Naive thymus-derived CD4-positive, alpha-beta T cell (primary cell): ENCODE measurements around the gene GAA. TPM values are rescaled to one million over a fixed set of nuclear protein-coding genes. Genes with fewer than 3 reads are reported as not detected.

Experiments used
- ATAC-seq: fragments of 150-1000 bp; cut with Tn5 transposase; 2 replicates; pipeline ENCODE4 v1.10.0; 2021; ENCODE audit warnings: mild to moderate bottlenecking, moderate library complexity
- CTCF ChIA-PET: fragments of 350-600 bp; sonication (Branson Sonifier 250); formaldehyde crosslinking; loops from one replicate; lab custom pipeline; 2021; ENCODE audit warnings: antibody characterized with exemption; lab: Charles Lee
- POLR2A ChIA-PET: fragments of 350-600 bp; sonication (Branson Sonifier 250); formaldehyde crosslinking; loops from one replicate; lab custom pipeline; 2021; ENCODE audit warnings: antibody characterized with exemption, inconsistent platforms; lab: Charles Lee
- DNase-seq, 9 donors: peaks; one replicate each; pipeline versions ENCODE4 v3.0.0 to v3.0.0-alpha.2; 2020 to 2022; ENCODE audit warnings: mixed read lengths in 1 of 9
- H3K27ac ChIP-seq: one replicate; pipeline ENCODE4 v1.7.0; 2013; ENCODE audit warnings: mild to moderate bottlenecking, low read depth, low read length, moderate library complexity
- H3K27me3 ChIP-seq, 2 donors: one replicate each; pipeline ENCODE4 v1.7.0; 2013; ENCODE audit warnings: low read length in 2 of 2, mild to moderate bottlenecking in 2 of 2, moderate library complexity in 2 of 2; ENCODE audit not compliant: control insufficient read depth in 2 of 2, insufficient read depth in 2 of 2
- H3K36me3 ChIP-seq, 3 experiments: 1 replicate in 2 of 3; 2 replicates in 1 of 3; pipeline ENCODE4 v1.7.0; 2013; ENCODE audit warnings: low read length in 3 of 3, mild to moderate bottlenecking in 3 of 3, moderate library complexity in 1 of 3; ENCODE audit not compliant: insufficient read depth in 3 of 3, control insufficient read depth in 2 of 3
- H3K4me1 ChIP-seq, 2 donors: one replicate each; pipeline ENCODE4 v1.7.0; 2013; ENCODE audit warnings: low read length in 2 of 2, mild to moderate bottlenecking in 2 of 2, moderate library complexity in 1 of 2; ENCODE audit not compliant: control insufficient read depth in 2 of 2, insufficient read depth in 2 of 2
- H3K4me3 ChIP-seq: 2 replicates; pipeline ENCODE4 v1.7.0; 2013; ENCODE audit warnings: mild to moderate bottlenecking, low read length
- H3K9me3 ChIP-seq, 3 experiments: 1 replicate in 2 of 3; 2 replicates in 1 of 3; pipeline ENCODE4 v1.7.0; 2013; ENCODE audit warnings: low read length in 3 of 3; ENCODE audit not compliant: control insufficient read depth in 2 of 3
- H3K27ac Mint-ChIP-seq, 9 donors: one replicate each; pipeline ENCODE4 v1.8.0; 2020 to 2022; ENCODE audit warnings: mixed read lengths in 9 of 9, mild to moderate bottlenecking in 8 of 9, moderate library complexity in 5 of 9, inconsistent platforms in 2 of 9
- H3K27me3 Mint-ChIP-seq, 5 donors: one replicate each; pipeline ENCODE4 v1.8.0; 2021 to 2022; ENCODE audit warnings: mixed read lengths in 5 of 5, mild to moderate bottlenecking in 1 of 5
- H3K36me3 Mint-ChIP-seq, 5 donors: one replicate each; pipeline ENCODE4 v1.8.0; 2020 to 2022; ENCODE audit warnings: mixed read lengths in 5 of 5, mild to moderate bottlenecking in 3 of 5, inconsistent platforms in 1 of 5
- H3K4me1 Mint-ChIP-seq, 7 donors: one replicate each; pipeline ENCODE4 v1.8.0; 2020 to 2022; ENCODE audit warnings: mixed read lengths in 7 of 7, mild to moderate bottlenecking in 3 of 7, inconsistent platforms in 1 of 7
- H3K4me3 Mint-ChIP-seq, 10 donors: one replicate each; pipeline ENCODE4 v1.8.0; 2020 to 2022; ENCODE audit warnings: mild to moderate bottlenecking in 10 of 10, mixed read lengths in 10 of 10, moderate library complexity in 6 of 10, inconsistent platforms in 2 of 10
- H3K9me3 Mint-ChIP-seq, 11 donors: one replicate each; pipeline ENCODE4 v1.8.0; 2020 to 2022; ENCODE audit warnings: mixed read lengths in 11 of 11, mild to moderate bottlenecking in 4 of 11, inconsistent platforms in 1 of 11, moderate library complexity in 1 of 11
- intact Hi-C, 2 donors: fragments of 100-400 bp; cut with micrococcal nuclease; formaldehyde crosslinking; loops; one replicate each; pipeline ENCODE4 v1.15.1; 2023
- polyA plus RNA-seq, 2 donors: library from polyadenylated mRNA; unstranded; fragments of 300-500 nt; fragmentation: Illumina TruSeq; gene quantifications; one replicate each; pipeline ENCODE4 v1.2.3, GENCODE V29; 2021
- total RNA-seq, 6 experiments: library from RNA in 5 of 6; stranded (reverse) in 5 of 6; gene quantifications; 1 replicate in 5 of 6; 2 replicates in 1 of 6; pipeline ENCODE4 v1.2.3 and lab custom pipeline; 2021 to 2026

The GAA gene
- total and polyA plus RNA-seq, 7 experiments from 2014 or later: 12.0 to 67.8 (median 36.4) TPM

GRCh38 chr17:80129006-80129565 lies 27.7 kb downstream of the GAA start:
- H3K4me1 Mint-ChIP-seq: no peaks in the 10 kb centered on the region
- POLR2A ChIA-PET: interaction anchor here (1.7 kb wide), 1 partner anchor 12 kb away, joined by 5 read pairs; no protein-coding TSS in a partner anchor
- CTCF ChIA-PET: no interaction called here
- intact Hi-C loops: no loop called here
- Histone ChIP-seq H3K27ac (no peak overlapping the region), H3K4me1 (no peaks in the 10 kb centered on the region), H3K27me3 (no peaks in the 10 kb centered on the region), H3K36me3 (peaks cover 0 to 14% (median 6%) of the 10 kb centered on the region in 3 experiments), H3K9me3 (no peaks in the 10 kb centered on the region), H3K4me3 (no peak overlapping the region)
- peaks cover 5 to 35% (median 25%) of the 10 kb centered on the region in 5 donors for H3K27me3 Mint-ChIP-seq
- no peak overlapping the region for H3K4me3 Mint-ChIP-seq
- no peak overlapping the region for H3K27ac Mint-ChIP-seq
- H3K36me3 Mint-ChIP-seq: peaks cover 0 to 16% (median 6%) of the 10 kb centered on the region in 5 donors
- ATAC-seq: no peak
- H3K9me3 Mint-ChIP-seq: no peaks in the 10 kb centered on the region
- no peak for DNase-seq

- H3K9me3 Mint-ChIP-seq: no peaks in the 10 kb centered on the region
- H3K36me3 Mint-ChIP-seq: peaks cover 0 to 31% (median 11%) of the 10 kb centered on the region in 5 donors
- H3K27me3 Mint-ChIP-seq: peaks cover 5 to 30% (median 25%) of the 10 kb centered on the region in 5 donors
- intact Hi-C loops: no loop called here
- ATAC-seq: no peak
- peaks cover 0 to 32% (median 8%) of the 10 kb centered on the region in 3 experiments for H3K36me3 ChIP-seq
- H3K27ac Mint-ChIP-seq: peak overlapping the region in 1 of 9 donors; percentile 43
- H3K27ac ChIP-seq: no peak overlapping the region
- no peak for DNase-seq
- no peak overlapping the region for H3K4me3 Mint-ChIP-seq
- no peaks in the 10 kb centered on the region for H3K9me3 ChIP-seq
- no peak overlapping the region for H3K4me3 ChIP-seq
- no peaks in the 10 kb centered on the region for H3K4me1 ChIP-seq
- ChIA-PET CTCF (no interaction called here), POLR2A (no interaction called here)
- no peaks in the 10 kb centered on the region for H3K4me1 Mint-ChIP-seq
- H3K27me3 ChIP-seq: no peaks in the 10 kb centered on the region
These were observed 29.6 kb downstream of the GAA start for GRCh38 chr17:80130992-80131391.

- CTCF ChIA-PET: no interaction called here
- H3K27me3 Mint-ChIP-seq: peaks cover 5 to 18% (median 15%) of the 10 kb centered on the region in 5 donors
- DNase-seq (no peak), ATAC-seq (peak; percentile 10)
- intact Hi-C loops: no loop called here
- H3K36me3 ChIP-seq: peaks cover 12 to 53% (median 27%) of the 10 kb centered on the region in 3 experiments
- peak overlapping the region in 2 of 9 donors; percentile 13 to 70 for H3K27ac Mint-ChIP-seq
- H3K4me1 Mint-ChIP-seq: no peaks in the 10 kb centered on the region
- no peaks in the 10 kb centered on the region for H3K27me3 ChIP-seq
- POLR2A ChIA-PET: interaction anchor here (1.0 kb wide), 1 partner anchor 13 kb away, joined by 3 read pairs; no protein-coding TSS in a partner anchor
- H3K4me3 ChIP-seq: no peak overlapping the region
- H3K36me3 Mint-ChIP-seq: peaks cover under 1 to 46% (median 21%) of the 10 kb centered on the region in 5 donors
- H3K9me3 ChIP-seq: no peaks in the 10 kb centered on the region
- no peaks in the 10 kb centered on the region for H3K9me3 Mint-ChIP-seq
- no peak overlapping the region for H3K27ac ChIP-seq
- no peak overlapping the region for H3K4me3 Mint-ChIP-seq
- no peaks in the 10 kb centered on the region for H3K4me1 ChIP-seq
These were observed 31.7 kb downstream of the GAA start for GRCh38 chr17:80132906-80133625.

GRCh38 chr17:80133626-80133970 lies 32.2 kb downstream of the GAA start:
- H3K27ac Mint-ChIP-seq: peak overlapping the region in 2 of 9 donors; percentile 13 to 70
- intact Hi-C loops: no loop called here

GRCh38 chr17:80137131-80137530 lies 35.8 kb downstream of the GAA start:
- no peak overlapping the region for H3K4me3 ChIP-seq
- H3K36me3 ChIP-seq: peaks cover 47 to 93% (median 57%) of the 10 kb centered on the region in 3 experiments
- Mint-ChIP-seq H3K4me3 (no peak overlapping the region), H3K27ac (no peak overlapping the region), H3K36me3 (peaks cover 14 to 73% (median 37%) of the 10 kb centered on the region in 5 donors), H3K9me3 (no peaks in the 10 kb centered on the region), H3K4me1 (peaks cover 0 to 4% (median 0%) of the 10 kb centered on the region in 7 donors), H3K27me3 (no peaks in the 10 kb centered on the region)
- H3K9me3 ChIP-seq: no peaks in the 10 kb centered on the region
- DNase-seq: no peak
- no peak for ATAC-seq
- no peak overlapping the region for H3K27ac ChIP-seq
- no peaks in the 10 kb centered on the region for H3K27me3 ChIP-seq
- ChIA-PET POLR2A (no interaction called here), CTCF (no interaction called here)
- no peaks in the 10 kb centered on the region for H3K4me1 ChIP-seq
- intact Hi-C loops: no loop called here

More at GRCh38 chr17:80133626-80133970, 32.2 kb downstream of the GAA start:
- H3K9me3 Mint-ChIP-seq: no peaks in the 10 kb centered on the region
- H3K4me1 ChIP-seq: no peaks in the 10 kb centered on the region
- ChIA-PET POLR2A (interaction anchor here (1.0 kb wide), 1 partner anchor 13 kb away, joined by 3 read pairs; no protein-coding TSS in a partner anchor), CTCF (no interaction called here)
- H3K4me1 Mint-ChIP-seq: no peaks in the 10 kb centered on the region
- no peak for DNase-seq
- H3K27ac ChIP-seq: no peak overlapping the region
- peaks cover 2 to 14% (median 10%) of the 10 kb centered on the region in 5 donors for H3K27me3 Mint-ChIP-seq
- no peaks in the 10 kb centered on the region for H3K27me3 ChIP-seq
- H3K4me3 ChIP-seq: no peak overlapping the region
- peaks cover 4 to 51% (median 24%) of the 10 kb centered on the region in 5 donors for H3K36me3 Mint-ChIP-seq
- H3K36me3 ChIP-seq: peaks cover 18 to 58% (median 33%) of the 10 kb centered on the region in 3 experiments
- no peaks in the 10 kb centered on the region for H3K9me3 ChIP-seq
- no peak for ATAC-seq
- no peak overlapping the region for H3K4me3 Mint-ChIP-seq

GRCh38 chr17:80138856-80139426 lies 37.6 kb downstream of the GAA start:
- Mint-ChIP-seq H3K27me3 (no peaks in the 10 kb centered on the region), H3K27ac (no peak overlapping the region), H3K4me1 (peaks cover 0 to 12% (median 0%) of the 10 kb centered on the region in 7 donors), H3K9me3 (no peaks in the 10 kb centered on the region), H3K4me3 (no peak overlapping the region), H3K36me3 (peaks cover 14 to 62% (median 33%) of the 10 kb centered on the region in 5 donors)
- CTCF ChIA-PET: no interaction called here
- intact Hi-C loops: no loop called here
- DNase-seq: no peak
- POLR2A ChIA-PET: interaction anchor here (0.5 kb wide), 1 partner anchor 980 kb away, joined by 3 read pairs; no protein-coding TSS in a partner anchor
- ATAC-seq: no peak
- Histone ChIP-seq H3K36me3 (peaks cover 57 to 99% (median 65%) of the 10 kb centered on the region in 3 experiments), H3K4me1 (peaks cover 0 to 3% of the 10 kb centered on the region in 2 donors), H3K27ac (no peak overlapping the region), H3K4me3 (no peak overlapping the region), H3K9me3 (no peaks in the 10 kb centered on the region), H3K27me3 (no peaks in the 10 kb centered on the region)
